ENCODE data around the gene SLC22A13. TPM values are rescaled to one million over a fixed set of nuclear protein-coding genes. Genes with fewer than 3 reads are reported as not detected.

The SLC22A13 gene
- not detected in 2 replicates for total RNA-seq

GRCh38 chr3:38265604-38266307 lies at the start of gene SLC22A13:
TSS of gene SLC22A13 (plus strand) at chr3:38265812. CDS start at chr3:38265861, 49 bp downstream.

GRCh38 chr3:38281895-38282686 lies 16.5 kb downstream of the SLC22A13 start, which contains the start of gene SLC22A14:
TSS of gene SLC22A14 (plus strand) at chr3:38282294. CDS start at chr3:38306027, 23,733 bp downstream.

Other genes starting within 250 kb of the SLC22A13 start
- 29.1 and 33.1 TPM in 2 replicates for gene PLCD1, start 236.2 kb upstream of the SLC22A13 start, total RNA-seq
- under 0.01 and 0.12 TPM in 2 replicates for gene DLEC1, start 226.6 kb upstream of the SLC22A13 start, total RNA-seq
- gene ACAA1, start 128.7 kb upstream of the SLC22A13 start, total RNA-seq = 33.1 and 42.8 TPM in 2 replicates
- 24.8 and 27.8 TPM in 2 replicates for gene MYD88, start 127.2 kb upstream of the SLC22A13 start, total RNA-seq
- 18.6 and 22.4 TPM in 2 replicates for gene OXSR1, start 100.3 kb upstream of the SLC22A13 start, total RNA-seq
- not detected in 2 replicates for gene SLC22A14, start 16.5 kb downstream of the SLC22A13 start, total RNA-seq
- 1.6 and 3.1 TPM in 2 replicates for gene XYLB, start 81.0 kb downstream of the SLC22A13 start, total RNA-seq
- gene ACVR2B, start 188.1 kb downstream of the SLC22A13 start, total RNA-seq = 0.77 and 1.1 TPM in 2 replicates
- 2.2 and 6.7 TPM in 2 replicates for gene EXOG, start 230.5 kb downstream of the SLC22A13 start, total RNA-seq